Measurements from ENCODE around the gene TEX51. TPM values are rescaled to one million over a fixed set of nuclear protein-coding genes. Genes with fewer than 3 reads are reported as not detected.

TEX51 gene
- total and polyA plus RNA-seq, 11 donors, result not detected

- no peak for DNase-seq
- H3K4me3 ChIP-seq, result no peak overlapping the region
- no peak for TF ChIP-seq POLR2A (IDR thresholded peaks at IDR 0.05)
- WGBS, 4 donors, result 78 to 93% (median 92%) methylated on average over 4 of the region's 4 CpGs
- no peak for ATAC-seq
- H3K27me3 ChIP-seq, result peaks cover 0 to 35% (median 0%) of the 10 kb centered on the region in 9 donors
- H3K36me3 ChIP-seq, result no peaks in the 10 kb centered on the region
- H3K27ac ChIP-seq, result no peak overlapping the region
- intact Hi-C loops (cut with DNase I), result no loop called here
- no peaks in the 10 kb centered on the region for H3K4me1 ChIP-seq
- H3K9me3 ChIP-seq, result no peaks in the 10 kb centered on the region
Measured at GRCh38 chr2:126943612-126944348, 45.1 kb downstream of the TEX51 start.

- H3K4me1 ChIP-seq, result no peaks in the 10 kb centered on the region
- WGBS, 4 donors, result 30 to 35% (median 34%) methylated on average over 6 of the region's 6 CpGs
- peaks cover 0 to 35% (median 0%) of the 10 kb centered on the region in 9 donors for H3K27me3 ChIP-seq
- no peak overlapping the region for H3K27ac ChIP-seq
- intact Hi-C loops (cut with DNase I), result no loop called here
- no peak overlapping the region for H3K4me3 ChIP-seq
- no peaks in the 10 kb centered on the region for H3K9me3 ChIP-seq
- H3K36me3 ChIP-seq, result no peaks in the 10 kb centered on the region
- TF ChIP-seq POLR2A (IDR thresholded peaks at IDR 0.05) (no peak), CTCF (IDR thresholded peaks at IDR 0.05) (no peak)
- DNase-seq, result no peak
- no peak for ATAC-seq
Measured at GRCh38 chr2:126945118-126945517, 46.4 kb downstream of the TEX51 start.

- WGBS, 4 donors, result 74 to 80% (median 75%) methylated on average over 7 of the region's 7 CpGs
- Histone ChIP-seq H3K27me3 (peaks cover 0 to 28% (median 0%) of the 10 kb centered on the region in 9 donors), H3K9me3 (peaks cover 0 to 2% (median 0%) of the 10 kb centered on the region in 12 donors), H3K4me3 (no peak overlapping the region), H3K27ac (no peak overlapping the region), H3K4me1 (no peaks in the 10 kb centered on the region), H3K36me3 (no peaks in the 10 kb centered on the region)
- intact Hi-C loops (cut with DNase I), result no loop called here
- ATAC-seq (no peak), DNase-seq (no peak)
- no peak for TF ChIP-seq POLR2A (IDR thresholded peaks at IDR 0.05)
- TF ChIP-seq CTCF (IDR thresholded peaks at IDR 0.05), result no peak
Measured at GRCh38 chr2:126946318-126947102, 47.8 kb downstream of the TEX51 start.

GRCh38 chr2:126947103-126947429, 48.4 kb downstream of the TEX51 start:
- Histone ChIP-seq H3K27ac (no peak overlapping the region), H3K27me3 (peaks cover 0 to 22% (median 0%) of the 10 kb centered on the region in 9 donors), H3K4me1 (no peaks in the 10 kb centered on the region), H3K4me3 (no peak overlapping the region), H3K9me3 (peaks cover 0 to 7% (median 0%) of the 10 kb centered on the region in 12 donors), H3K36me3 (no peaks in the 10 kb centered on the region)
- DNase-seq (no peak), ATAC-seq (no peak)
- intact Hi-C loops (cut with DNase I), result no loop called here
- WGBS, 4 donors, result 80 to 84% (median 83%) methylated on average over 6 of the region's 6 CpGs
- no peak for TF ChIP-seq POLR2A (IDR thresholded peaks at IDR 0.05)
- no peak for TF ChIP-seq CTCF (IDR thresholded peaks at IDR 0.05)

Measured in heart left ventricle (tissue), 16 donors.